ENCODE measurements around the gene FAR2.

- TF ChIP-seq, protein P1, sequence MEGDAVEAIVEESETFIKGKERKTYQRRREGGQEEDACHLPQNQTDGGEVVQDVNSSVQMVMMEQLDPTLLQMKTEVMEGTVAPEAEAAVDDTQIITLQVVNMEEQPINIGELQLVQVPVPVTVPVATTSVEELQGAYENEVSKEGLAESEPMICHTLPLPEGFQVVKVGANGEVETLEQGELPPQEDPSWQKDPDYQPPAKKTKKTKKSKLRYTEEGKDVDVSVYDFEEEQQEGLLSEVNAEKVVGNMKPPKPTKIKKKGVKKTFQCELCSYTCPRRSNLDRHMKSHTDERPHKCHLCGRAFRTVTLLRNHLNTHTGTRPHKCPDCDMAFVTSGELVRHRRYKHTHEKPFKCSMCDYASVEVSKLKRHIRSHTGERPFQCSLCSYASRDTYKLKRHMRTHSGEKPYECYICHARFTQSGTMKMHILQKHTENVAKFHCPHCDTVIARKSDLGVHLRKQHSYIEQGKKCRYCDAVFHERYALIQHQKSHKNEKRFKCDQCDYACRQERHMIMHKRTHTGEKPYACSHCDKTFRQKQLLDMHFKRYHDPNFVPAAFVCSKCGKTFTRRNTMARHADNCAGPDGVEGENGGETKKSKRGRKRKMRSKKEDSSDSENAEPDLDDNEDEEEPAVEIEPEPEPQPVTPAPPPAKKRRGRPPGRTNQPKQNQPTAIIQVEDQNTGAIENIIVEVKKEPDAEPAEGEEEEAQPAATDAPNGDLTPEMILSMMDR (conservative IDR thresholded peaks at IDR 0.05 in 1 of 2, IDR thresholded peaks at IDR 0.05 in 1 of 2; ENCODE audit: low read depth in 1 of 2, low read length in 2 of 2) = no peak
- TF ChIP-seq EZH2 (IDR thresholded peaks at IDR 0.05; ENCODE audit: low read length, missing control alignments) = no peak
These were observed 3.3 kb downstream of the FAR2 start for GRCh38 chr12:29152223-29152868.

All from fibroblast of lung (primary cell).